GM18873 (cell line): ENCODE data around the gene BABAM2.

Source experiments
- ATAC-seq: cut with Tn5 transposase; IDR thresholded peaks from one replicate; pipeline ENCODE4 v1.9.1; 2021; ENCODE audit warnings: mild to moderate bottlenecking, moderate library complexity, moderate number of reproducible peaks; ENCODE audit not compliant: unreplicated experiment, low FRiP score

The BABAM2 gene

GRCh38 chr2:28148566-28148965 is 258.0 kb downstream of the BABAM2 start:
- no peak for ATAC-seq

GRCh38 chr2:28150236-28150915 is 259.8 kb downstream of the BABAM2 start:
- ATAC-seq, result no peak

- no peak for ATAC-seq
Observed at GRCh38 chr2:28150994-28151393, 260.5 kb downstream of the BABAM2 start.

GRCh38 chr2:28152585-28153280 is 262.2 kb downstream of the BABAM2 start:
- ATAC-seq, result no peak

GRCh38 chr2:28153851-28154250 is 263.3 kb downstream of the BABAM2 start:
- no peak for ATAC-seq

GRCh38 chr2:28155086-28155485 is 264.6 kb downstream of the BABAM2 start:
- ATAC-seq, result no peak

GRCh38 chr2:28155627-28156026 is 265.1 kb downstream of the BABAM2 start:
- ATAC-seq, result no peak

- no peak for ATAC-seq
Observed at GRCh38 chr2:28158791-28159190, 268.3 kb downstream of the BABAM2 start.

- no peak for ATAC-seq
Observed at GRCh38 chr2:28160986-28161425, 270.5 kb downstream of the BABAM2 start.

GRCh38 chr2:28161466-28161865 is 270.9 kb downstream of the BABAM2 start:
- no peak for ATAC-seq

GRCh38 chr2:28162564-28162963 is 272.0 kb downstream of the BABAM2 start:
- no peak for ATAC-seq

- ATAC-seq, result no peak
Observed at GRCh38 chr2:28163028-28163427, 272.5 kb downstream of the BABAM2 start.

GRCh38 chr2:28163627-28164279 is 273.2 kb downstream of the BABAM2 start:
- no peak for ATAC-seq

GRCh38 chr2:28164280-28164801 is 273.8 kb downstream of the BABAM2 start:
- no peak for ATAC-seq

GRCh38 chr2:28165087-28165635 is 274.6 kb downstream of the BABAM2 start:
- ATAC-seq, result no peak

GRCh38 chr2:28166956-28167355 is 276.4 kb downstream of the BABAM2 start:
- no peak for ATAC-seq

GRCh38 chr2:28168376-28168775 is 277.8 kb downstream of the BABAM2 start:
- no peak for ATAC-seq

GRCh38 chr2:28169492-28169891 is 279.0 kb downstream of the BABAM2 start:
- no peak for ATAC-seq

GRCh38 chr2:28172114-28172898 is 281.8 kb downstream of the BABAM2 start:
- no peak for ATAC-seq

- no peak for ATAC-seq
Observed at GRCh38 chr2:28173377-28173776, 282.8 kb downstream of the BABAM2 start.
